H1 (cell line): Measurements from ENCODE around the gene OASL. TPM values are rescaled to one million over a fixed set of nuclear protein-coding genes. Genes with fewer than 3 reads are reported as not detected.

Experiments
- CTCF ChIA-PET: fragments of 300-600 bp; sonication (Branson Sonifier 250); formaldehyde crosslinking; loops from one replicate; lab custom pipeline; 2021; ENCODE audit not compliant: partially characterized antibody; lab: Charles Lee
- POLR2A ChIA-PET: fragments of 300-600 bp; sonication (Branson Sonifier 250); formaldehyde crosslinking; loops from one replicate; lab custom pipeline; 2021; ENCODE audit warnings: inconsistent platforms; ENCODE audit not compliant: partially characterized antibody; lab: Charles Lee
- DNase-seq, 2 experiments: peaks; one replicate each; pipeline versions ENCODE4 v3.0.0 to v3.0.0-alpha.2; 2010 to 2022; ENCODE audit warnings: low spot score in 2 of 2, low read depth in 1 of 2, mixed read lengths in 1 of 2
- FAIRE-seq: peaks from 2 replicates; lab custom pipeline; 2011; peaks lifted over from hg19 to GRCh38; lab: Jason Lieb, UNC
- H2AFZ ChIP-seq: 2 replicates; pipeline ENCODE4 v1.8.1; 2012; ENCODE audit warnings: low read length, inconsistent platforms
- H2AK5ac ChIP-seq: 2 replicates; pipeline ENCODE4 v1.6.1; 2013; ENCODE audit warnings: low read depth, low read length
- H2BK120ac ChIP-seq: replicated peaks from 2 replicates; pipeline ENCODE3; 2013; ENCODE audit warnings: low read depth, low read length, inconsistent platforms
- H2BK12ac ChIP-seq: 2 replicates; pipeline ENCODE4 v1.6.1; 2013; ENCODE audit warnings: low read depth, low read length
- H2BK15ac ChIP-seq: 2 replicates; pipeline ENCODE4 v1.6.1; 2013; ENCODE audit warnings: low read length
- H2BK20ac ChIP-seq: 2 replicates; pipeline ENCODE4 v1.6.1; 2013; ENCODE audit warnings: low read length
- H2BK5ac ChIP-seq: 2 replicates; pipeline ENCODE4 v1.6.1; 2013; ENCODE audit warnings: low read depth, low read length
- H3K14ac ChIP-seq: 2 replicates; pipeline ENCODE4 v1.6.1; 2013; ENCODE audit warnings: inconsistent platforms; ENCODE audit not compliant: insufficient read length
- H3K18ac ChIP-seq: 2 replicates; pipeline ENCODE4 v1.6.1; 2013; ENCODE audit warnings: low read length; ENCODE audit errors: extremely low read depth
- H3K23ac ChIP-seq: 2 replicates; pipeline ENCODE4 v1.6.1; 2013; ENCODE audit warnings: inconsistent platforms; ENCODE audit not compliant: insufficient read length
- H3K23me2 ChIP-seq: 2 replicates; pipeline ENCODE4 v1.6.1; 2013; ENCODE audit warnings: low read depth, low read length
- H3K27ac ChIP-seq: 2 replicates; pipeline ENCODE4 v1.6.1; 2011; ENCODE audit warnings: low read depth, low read length, inconsistent platforms
- H3K27me3 ChIP-seq, 4 experiments: replicated peaks in 1 of 4; 1 replicate in 1 of 4; 2 replicates in 3 of 4; pipeline versions ENCODE4 v1.6.1 to v1.8.1; 2011 to 2013; ENCODE audit warnings: low read length in 3 of 4, mild to moderate bottlenecking in 3 of 4, inconsistent platforms in 2 of 4, mixed read lengths in 2 of 4, moderate library complexity in 1 of 4; ENCODE audit not compliant: control insufficient read depth in 3 of 4, insufficient read depth in 3 of 4; ENCODE audit errors: extremely low read depth in 1 of 4
- H3K36me3 ChIP-seq, 4 experiments: 2 replicates each; pipeline versions ENCODE4 v1.6.1 to v1.8.1; 2011 to 2013; ENCODE audit warnings: mild to moderate bottlenecking in 4 of 4, low read length in 3 of 4, moderate library complexity in 2 of 4, control low read depth in 1 of 4, inconsistent platforms in 1 of 4; ENCODE audit not compliant: insufficient read depth in 4 of 4, control insufficient read depth in 2 of 4
- H3K4ac ChIP-seq: replicated peaks from 2 replicates; pipeline ENCODE3; 2013; ENCODE audit warnings: low read length, low read depth, mixed read lengths, inconsistent platforms; ENCODE audit not compliant: insufficient read length
- H3K4me1 ChIP-seq, 4 experiments: replicated peaks in 1 of 4; 1 replicate in 1 of 4; 2 replicates in 3 of 4; pipeline versions ENCODE4 v1.6.1 to v1.8.1; 2011 to 2013; ENCODE audit warnings: low read length in 3 of 4, inconsistent platforms in 2 of 4, mixed read lengths in 1 of 4; ENCODE audit not compliant: insufficient read depth in 4 of 4, control insufficient read depth in 3 of 4
- H3K4me2 ChIP-seq, 2 experiments: 2 replicates each; pipeline versions ENCODE4 v1.6.1 to v1.8.1; 2011 to 2013; ENCODE audit warnings: low read depth in 2 of 2, low read length in 2 of 2, control low read depth in 1 of 2, inconsistent platforms in 1 of 2, mild to moderate bottlenecking in 1 of 2; ENCODE audit not compliant: insufficient read depth in 1 of 2
- H3K4me3 ChIP-seq, 4 experiments: fragments of 200-600, 300-600 bp in 1 of 4; sonication (generic), shearing (Covaris generic), sonication (Bioruptor Twin) in 1 of 4; 2 replicates each; pipeline versions ENCODE4 v1.5.1 to v1.8.1; 2011 to 2016; ENCODE audit warnings: low read length in 4 of 4, low read depth in 3 of 4, control low read depth in 2 of 4, inconsistent platforms in 2 of 4, mild to moderate bottlenecking in 2 of 4, mixed read lengths in 1 of 4, moderate library complexity in 1 of 4; ENCODE audit not compliant: insufficient read depth in 2 of 4; ENCODE audit errors: extremely low read depth in 1 of 4
- H3K56ac ChIP-seq: replicated peaks from 2 replicates; pipeline ENCODE3; 2013; ENCODE audit warnings: low read depth, mild to moderate bottlenecking, mixed read lengths, low read length, inconsistent platforms; ENCODE audit not compliant: insufficient read length
- H3K79me1 ChIP-seq: 2 replicates; pipeline ENCODE4 v1.6.1; 2013; ENCODE audit warnings: low read depth, low read length, control low read depth
- H3K79me2 ChIP-seq, 2 experiments: 2 replicates each; pipeline versions ENCODE4 v1.6.1 to v1.8.1; 2012 to 2013; ENCODE audit warnings: low read length in 2 of 2, mild to moderate bottlenecking in 2 of 2, inconsistent platforms in 1 of 2; ENCODE audit not compliant: insufficient read depth in 2 of 2, control insufficient read depth in 1 of 2
- H3K9ac ChIP-seq, 4 experiments: replicated peaks in 1 of 4; 1 replicate in 1 of 4; 2 replicates in 3 of 4; pipeline versions ENCODE4 v1.6.1 to v1.8.1; 2011 to 2013; ENCODE audit warnings: low read depth in 3 of 4, low read length in 3 of 4, control low read depth in 2 of 4, mild to moderate bottlenecking in 2 of 4, moderate library complexity in 2 of 4, inconsistent platforms in 1 of 4; ENCODE audit errors: extremely low read depth in 1 of 4
- H3K9me3 ChIP-seq, 2 experiments: 2 replicates each; pipeline versions ENCODE4 v1.6.1 to v1.8.1; 2012 to 2013; ENCODE audit warnings: mild to moderate bottlenecking in 2 of 2, moderate library complexity in 2 of 2, control low read depth in 1 of 2, inconsistent platforms in 1 of 2, low read depth in 1 of 2, low read length in 1 of 2, mixed read lengths in 1 of 2; ENCODE audit not compliant: insufficient read depth in 2 of 2
- H4K20me1 ChIP-seq, 2 experiments: replicated peaks in 1 of 2; 2 replicates each; pipeline versions ENCODE3 to v1.8.1; 2011 to 2013; ENCODE audit warnings: inconsistent platforms in 2 of 2, low read length in 2 of 2, mild to moderate bottlenecking in 1 of 2; ENCODE audit not compliant: insufficient read depth in 2 of 2, control insufficient read depth in 1 of 2
- H4K5ac ChIP-seq: 2 replicates; pipeline ENCODE4 v1.6.1; 2013; ENCODE audit warnings: low read length, low read depth, mixed read lengths, inconsistent platforms; ENCODE audit not compliant: insufficient read length
- H4K8ac ChIP-seq: 2 replicates; pipeline ENCODE4 v1.8.0; 2013; ENCODE audit warnings: mild to moderate bottlenecking, moderate library complexity, low read length, inconsistent platforms; ENCODE audit not compliant: insufficient read depth; ENCODE audit errors: extremely low read depth
- H4K91ac ChIP-seq: replicated peaks from 2 replicates; pipeline ENCODE3; 2013; ENCODE audit warnings: low read length, mixed read lengths, inconsistent platforms; ENCODE audit not compliant: insufficient read length
- ATF2 ChIP-seq: IDR thresholded peaks from 2 replicates; pipeline ENCODE4 v1.6.1; 2012; ENCODE audit warnings: low read length, inconsistent platforms
- EGR1 ChIP-seq: IDR thresholded peaks from 2 replicates; pipeline ENCODE4 v1.6.1; 2011; ENCODE audit warnings: low read depth, low read length, borderline replicate concordance
- EP300 ChIP-seq, 2 experiments: IDR thresholded peaks; 1 replicate in 1 of 2; 2 replicates in 1 of 2; pipeline ENCODE4 v1.6.1; 2011 to 2012; ENCODE audit warnings: low read depth in 2 of 2, low read length in 2 of 2, mild to moderate bottlenecking in 2 of 2, borderline replicate concordance in 1 of 2, inconsistent platforms in 1 of 2, moderate library complexity in 1 of 2
- JUN ChIP-seq: IDR thresholded peaks from 2 replicates; pipeline ENCODE4 v1.6.1; 2011; ENCODE audit warnings: low read depth, mild to moderate bottlenecking, improper control_type of control experiment, low read length
- NANOG ChIP-seq: IDR thresholded peaks from 2 replicates; pipeline ENCODE4 v1.6.1; 2011; ENCODE audit warnings: low read length, low read depth, mild to moderate bottlenecking, inconsistent platforms; ENCODE audit not compliant: insufficient read depth, poor library complexity, severe bottlenecking
- RAD21 ChIP-seq, 2 experiments: IDR thresholded peaks in 1 of 2; conservative IDR thresholded peaks in 1 of 2; 2 replicates each; pipeline ENCODE4 v1.6.1; 2011; ENCODE audit warnings: low read depth in 2 of 2, low read length in 2 of 2, improper control_type of control experiment in 1 of 2, inconsistent platforms in 1 of 2, mild to moderate bottlenecking in 1 of 2, moderate library complexity in 1 of 2
- RXRA ChIP-seq: IDR thresholded peaks from 2 replicates; pipeline ENCODE4 v1.6.1; 2011; ENCODE audit warnings: low read depth, mild to moderate bottlenecking, low read length, moderate library complexity; ENCODE audit not compliant: insufficient read depth
- SUZ12 ChIP-seq: fragments of 200-600 bp; sonication (generic); IDR thresholded peaks from 2 replicates; pipeline ENCODE4 v1.6.1; 2012; ENCODE audit warnings: mild to moderate bottlenecking, inconsistent platforms, low read length, moderate library complexity, mixed read lengths
- whole genome bisulfite sequencing, 2 experiments: shearing (Covaris generic) in 1 of 2; methylation state at CpG; one replicate each; pipeline versions ENCODE4 v1.1.6 to v1.1.7; 2013 to 2015; ENCODE audit warnings: low lambda C conversion rate in 2 of 2, mixed read lengths in 2 of 2, inconsistent platforms in 1 of 2, low coverage in 1 of 2, missing lambda C conversion rate in 1 of 2; ENCODE audit not compliant: insufficient replicate concordance in 2 of 2, insufficient coverage in 1 of 2, insufficient read length in 1 of 2; ENCODE audit errors: extremely low coverage in 1 of 2, missing lambda C conversion rate in 1 of 2; 5-methylcytosine and 5-hydroxymethylcytosine counted together
- polyA plus RNA-seq, 7 experiments: library from polyadenylated mRNA; depleted of rRNA in 3 of 7; stranded (reverse) in 5 of 7; unstranded in 2 of 7; fragments of >200 nt in 5 of 7; fragments of 200-250 nt in 2 of 7; gene quantifications; 1 replicate in 5 of 7; 2 replicates in 1 of 7; 4 replicates in 1 of 7; pipeline versions ENCODE4 v1.2.1 to v1.2.3, GENCODE V29; 2011 to 2013; ENCODE audit warnings: missing spikeins in 2 of 7, mixed read lengths in 2 of 7
- total RNA-seq: library from RNA; stranded (reverse); fragmentation: NEBNext Ultra II Directional; extraction: Animal tissue kit (Norgen Biotek cat#: 25700); gene quantifications from 2 replicates; pipeline ENCODE4 v1.2.1, GENCODE V29; 2021

OASL gene
- total and polyA plus RNA-seq, 2 of the 8 experiments (the other 6 are each of a cell fraction or from before 2014, with no cell fraction given): not detected

DNA sequence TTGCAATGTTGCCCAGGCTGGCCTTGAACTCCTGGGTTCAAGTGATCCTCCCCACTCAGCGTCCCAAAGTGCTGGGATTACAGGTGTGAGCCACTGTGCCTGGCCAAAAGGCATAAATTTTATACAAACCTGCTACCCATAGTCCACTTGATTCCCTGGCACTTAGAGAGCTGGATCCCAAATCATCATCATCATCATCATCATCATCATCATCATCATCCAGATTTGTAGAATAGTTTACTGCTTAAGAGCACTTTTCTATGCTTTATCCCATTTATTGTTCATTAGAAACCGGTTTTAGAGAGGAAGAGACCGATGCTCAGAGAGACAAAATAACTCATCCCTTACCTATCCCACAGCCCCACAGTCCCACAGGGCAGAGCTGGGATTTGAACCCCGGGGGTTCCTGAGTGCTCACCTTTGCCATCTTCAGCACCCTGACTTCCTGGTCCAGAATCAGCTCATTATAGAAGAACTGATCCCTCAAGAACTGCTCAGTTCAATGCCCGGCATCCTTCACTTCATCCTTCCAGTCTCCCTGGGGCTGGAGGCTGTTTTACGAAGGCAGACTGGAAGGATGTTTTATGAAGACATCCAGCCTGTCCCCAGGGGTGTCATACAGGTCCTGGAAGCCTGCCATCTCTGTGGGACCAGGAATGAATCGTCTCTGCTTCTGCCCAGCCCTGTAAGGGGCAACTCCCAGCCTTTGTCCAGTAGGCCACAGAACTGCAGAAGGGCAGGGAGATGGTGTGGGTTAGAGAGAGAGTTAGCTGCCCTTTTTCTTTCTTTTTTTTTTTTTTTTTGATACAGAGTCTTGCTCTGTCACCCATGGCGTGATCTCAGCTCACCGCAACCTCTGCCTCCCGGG, 20.2 kb upstream of the OASL start:
- H3K79me1 ChIP-seq: no peaks in the 10 kb centered on the region
- H3K23me2 ChIP-seq: no peaks in the 10 kb centered on the region; the same call in 1 of the 2 replicates
- H3K27ac ChIP-seq: no peak overlapping the region
- ChIA-PET POLR2A (interaction anchor here (0.7 kb wide), 1 partner anchor 828 kb away, joined by 3 read pairs; no protein-coding TSS in a partner anchor), CTCF (interaction anchor here (0.8 to 4.1 kb wide), 33 partner anchors 8 to 296 kb away, joined by 3 to 26 read pairs (median 5); no protein-coding TSS in a partner anchor)
- no peak overlapping the region for H3K18ac ChIP-seq
- no peak overlapping the region for H2BK5ac ChIP-seq
- H4K8ac ChIP-seq: no peak overlapping the region; the same call in 1 of the 2 replicates
- 0 out of 2 replicates have a peak overlapping the region, but pooled peaks have one; percentile 88 for H2BK15ac ChIP-seq
- H4K5ac ChIP-seq: no peak overlapping the region
- H3K9ac ChIP-seq: no peak overlapping the region
- no peak overlapping the region for H2BK20ac ChIP-seq
- H3K14ac ChIP-seq: no peak overlapping the region
- H3K79me2 ChIP-seq: no peaks in the 10 kb centered on the region
- peak overlapping the region; percentile 42 for H4K91ac ChIP-seq
- H3K4me1 ChIP-seq: peaks cover 0 to 3% (median 0%) of the 10 kb centered on the region in 4 experiments; a peak in 1 of 7 replicates
- no peak overlapping the region for H3K23ac ChIP-seq
- H3K56ac ChIP-seq: no peak overlapping the region
- no peaks in the 10 kb centered on the region for H3K27me3 ChIP-seq
- no peak overlapping the region for H3K4ac ChIP-seq
- peak overlapping the region; percentile 23 for H2BK12ac ChIP-seq
- H3K36me3 ChIP-seq: no peaks in the 10 kb centered on the region
- H4K20me1 ChIP-seq: no peaks in the 10 kb centered on the region
- 84% methylated on average over 8 of the region's 10 CpGs; no CpG with 5 or more reads in 1 of the 2 experiments for WGBS, 2 experiments
- FAIRE-seq: no peak
- H3K9me3 ChIP-seq: no peaks in the 10 kb centered on the region
- H3K4me3 ChIP-seq: no peak overlapping the region
- no peak for DNase-seq
- H2AFZ ChIP-seq: 0 out of 2 replicates have a peak overlapping the region, but pooled peaks have one; percentile 98
- no peak overlapping the region for H2BK120ac ChIP-seq
- no peak overlapping the region for H3K4me2 ChIP-seq
- no peak overlapping the region for H2AK5ac ChIP-seq
- no peak for TF ChIP-seq EGR1
- no peak for TF ChIP-seq NANOG
- TF ChIP-seq SUZ12: no peak
- no peak for TF ChIP-seq JUN
- TF ChIP-seq EP300 (IDR thresholded peaks at IDR 0.05; ENCODE audit: borderline replicate concordance in 1 of 2, low read depth in 2 of 2, low read length in 2 of 2): no peak
- TF ChIP-seq RXRA: no peak
- no peak for TF ChIP-seq ATF2
- TF ChIP-seq RAD21 (IDR thresholded peaks at IDR 0.05 in 1 of 2, conservative IDR thresholded peaks at IDR 0.05 in 1 of 2; ENCODE audit: low read depth in 2 of 2, low read length in 2 of 2): no peak
